Midbrain (tissue), 1 donor: ENCODE results near the gene KCNK16.

Experiments
- DNase-seq: peaks from one replicate; lab custom pipeline; 2025; lab: John Stamatoyannopoulos, UW

Gene KCNK16

GRCh38 chr6:39341937-39342336, 19.4 kb upstream of the KCNK16 start:
- no peak for DNase-seq

- DNase-seq: no peak
Measured at GRCh38 chr6:39341352-39341751, 18.9 kb upstream of the KCNK16 start.

GRCh38 chr6:39339868-39340550, 17.5 kb upstream of the KCNK16 start:
- DNase-seq: no peak

- no peak for DNase-seq
Measured at GRCh38 chr6:39339096-39339867, 16.8 kb upstream of the KCNK16 start.

GRCh38 chr6:39338397-39338796, 15.9 kb upstream of the KCNK16 start:
- no peak for DNase-seq

GRCh38 chr6:39335780-39336545, 13.5 kb upstream of the KCNK16 start:
- DNase-seq: peak; percentile 3

GRCh38 chr6:39333644-39334438, 11.3 kb upstream of the KCNK16 start:
- DNase-seq: no peak

- no peak for DNase-seq
Measured at GRCh38 chr6:39330476-39330875, 8.0 kb upstream of the KCNK16 start.

- DNase-seq: no peak
Measured at GRCh38 chr6:39330057-39330456, 7.6 kb upstream of the KCNK16 start.

- DNase-seq: no peak
Measured at GRCh38 chr6:39328066-39328465, 5.6 kb upstream of the KCNK16 start.

- DNase-seq: no peak
Measured at GRCh38 chr6:39327507-39327906, 5.0 kb upstream of the KCNK16 start.

GRCh38 chr6:39321761-39322160, 741 bp downstream of the KCNK16 start:
- no peak for DNase-seq

GRCh38 chr6:39320363-39320984, 2.0 kb downstream of the KCNK16 start:
- no peak for DNase-seq

- DNase-seq: no peak
Measured at GRCh38 chr6:39319621-39320362, 2.7 kb downstream of the KCNK16 start.

- no peak for DNase-seq
Measured at GRCh38 chr6:39317256-39317655, 5.2 kb downstream of the KCNK16 start.

- no peak for DNase-seq
Measured at GRCh38 chr6:39314273-39314795, 8.2 kb downstream of the KCNK16 start, which contains the start of gene KCNK17. Gene KCNK17 (minus strand): TSS chr6:39314419. CDS start chr6:39314320, 99 bp downstream.

GRCh38 chr6:39313526-39314272, 8.8 kb downstream of the KCNK16 start:
- no peak for DNase-seq

- no peak for DNase-seq
Measured at GRCh38 chr6:39312912-39313525, 9.5 kb downstream of the KCNK16 start.

GRCh38 chr6:39310542-39310941, 12.0 kb downstream of the KCNK16 start:
- DNase-seq: no peak
